Measurements from ENCODE around the gene SPOCK2. TPM values are rescaled to one million over a fixed set of nuclear protein-coding genes. Genes with fewer than 3 reads are reported as not detected.

The SPOCK2 gene
- total and polyA plus RNA-seq, 7 donors: 1.8 to 5.3 (median 3.3) TPM

- TF ChIP-seq CTCF (IDR thresholded peaks at IDR 0.05): no peak
- intact Hi-C loops (cut with DNase I): loop anchor here (2.0 to 5.0 kb wide), 4 partner anchors 78 to 287 kb away; no protein-coding TSS in a partner anchor
- DNase-seq: peak in 1 of 2 donors; percentile 17
- no peak for ATAC-seq
- no peaks in the 10 kb centered on the region for H3K4me1 ChIP-seq
- no peaks in the 10 kb centered on the region for H3K36me3 ChIP-seq (ENCODE audit: insufficient read depth in 1 of 2, low read depth in 1 of 2)
- no peak overlapping the region for H3K27ac ChIP-seq
- H3K4me3 ChIP-seq: no peak overlapping the region
- no peaks in the 10 kb centered on the region for H3K9me3 ChIP-seq
- H3K27me3 ChIP-seq (ENCODE audit: insufficient read depth in 3 of 3, low read length in 2 of 3): no peaks in the 10 kb centered on the region
- 90 to 93% (median 91%) methylated on average over 5 of the region's 5 CpGs for WGBS, 3 donors
These were observed 38.2 kb downstream of the SPOCK2 start for GRCh38 chr10:72049969-72050781.

GRCh38 chr10:72049472-72049871, 38.9 kb downstream of the SPOCK2 start:
- DNase-seq: peak in 1 of 2 donors; percentile 4
- intact Hi-C loops (cut with DNase I): loop anchor here (2.0 to 5.0 kb wide), 4 partner anchors 77 to 287 kb away; no protein-coding TSS in a partner anchor
- no peak overlapping the region for H3K27ac ChIP-seq
- H3K9me3 ChIP-seq: no peaks in the 10 kb centered on the region
- H3K36me3 ChIP-seq (ENCODE audit: insufficient read depth in 1 of 2, low read depth in 1 of 2): no peaks in the 10 kb centered on the region
- H3K4me1 ChIP-seq: no peaks in the 10 kb centered on the region
- 75 to 84% (median 81%) methylated on average over 1 of the region's 1 CpG for WGBS, 3 donors
- no peak overlapping the region for H3K4me3 ChIP-seq
- no peak for TF ChIP-seq CTCF (IDR thresholded peaks at IDR 0.05)
- ATAC-seq: no peak
- no peaks in the 10 kb centered on the region for H3K27me3 ChIP-seq (ENCODE audit: insufficient read depth in 3 of 3, low read length in 2 of 3)

DNA sequence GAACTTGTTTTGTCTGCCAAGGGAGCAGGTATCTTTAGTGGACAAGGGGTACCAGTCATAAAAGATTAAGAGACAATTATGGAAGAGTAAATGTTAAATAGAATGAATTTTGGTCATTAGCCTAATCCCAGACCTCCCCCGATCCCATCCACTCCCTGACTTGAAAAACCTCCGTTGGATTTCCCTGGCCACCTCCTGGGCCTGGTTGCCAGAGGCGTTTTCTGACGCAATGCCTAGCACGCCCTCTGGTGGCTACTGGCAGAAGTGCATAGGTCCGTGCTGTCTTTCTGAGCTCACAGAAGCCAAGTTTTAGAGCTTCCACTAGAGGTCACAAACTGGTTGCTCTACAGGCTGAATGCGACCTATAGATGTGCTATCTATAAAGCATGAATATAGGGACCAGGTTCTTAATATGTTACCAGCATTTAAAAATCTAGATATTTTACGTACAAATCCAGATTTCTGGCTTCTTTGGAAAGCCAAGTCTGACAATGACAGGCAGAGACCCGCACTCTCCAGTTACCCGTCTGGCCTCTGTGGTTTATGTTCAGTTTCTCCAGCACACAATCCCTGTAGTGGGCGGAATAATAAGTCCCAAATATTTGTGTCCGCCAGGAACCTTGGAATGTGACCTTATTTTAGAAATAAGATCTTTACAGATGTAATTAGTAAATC, 39.8 kb downstream of the SPOCK2 start:
- no peaks in the 10 kb centered on the region for H3K9me3 ChIP-seq
- 28 to 30% (median 30%) methylated on average over 12 of the region's 12 CpGs for WGBS, 3 donors
- H3K27me3 ChIP-seq (ENCODE audit: insufficient read depth in 3 of 3, low read length in 2 of 3): no peaks in the 10 kb centered on the region
- no peak overlapping the region for H3K27ac ChIP-seq
- H3K4me1 ChIP-seq: no peaks in the 10 kb centered on the region
- DNase-seq (peak; percentile 90 to 95), ATAC-seq (peak; percentile 90 to 95 (median 93))
- no peak overlapping the region for H3K4me3 ChIP-seq
- peak; percentile 100 for TF ChIP-seq CTCF (IDR thresholded peaks at IDR 0.05)
- intact Hi-C loops (cut with DNase I): loop anchor here (1.0 to 5.0 kb wide), 5 partner anchors 76 to 288 kb away; no protein-coding TSS in a partner anchor
- H3K36me3 ChIP-seq (ENCODE audit: insufficient read depth in 1 of 2, low read depth in 1 of 2): no peaks in the 10 kb centered on the region

- Histone ChIP-seq H3K4me3 (no peak overlapping the region), H3K27ac (no peak overlapping the region), H3K4me1 (no peaks in the 10 kb centered on the region), H3K9me3 (no peaks in the 10 kb centered on the region), H3K27me3 (ENCODE audit: insufficient read depth in 3 of 3, low read length in 2 of 3) (no peaks in the 10 kb centered on the region), H3K36me3 (ENCODE audit: insufficient read depth in 1 of 2, low read depth in 1 of 2) (no peaks in the 10 kb centered on the region)
- no peak for TF ChIP-seq CTCF (IDR thresholded peaks at IDR 0.05)
- ATAC-seq (no peak), DNase-seq (no peak)
- intact Hi-C loops (cut with DNase I): loop anchor here (1.0 to 5.0 kb wide), 3 partner anchors 73 to 148 kb away; no protein-coding TSS in a partner anchor
- 96 to 97% (median 97%) methylated on average over 2 of the region's 2 CpGs for WGBS, 3 donors
These were observed 42.8 kb downstream of the SPOCK2 start for GRCh38 chr10:72045586-72045985.
